SK-N-MC (cell line): ENCODE measurements around the gene LCT.
"Not testable (repeated sequence)": the region's sequence is repeated elsewhere in the genome, so short reads cannot be mapped to it uniquely, and the experiment has no call there.

Experiments
- EZH2 ChIP-seq: fragments of 200-600 bp; sonication (generic); IDR thresholded peaks from one replicate; pipeline ENCODE4 v1.6.1; 2017; ENCODE audit warnings: antibody characterized with exemption
- POLR2AphosphoS5 ChIP-seq: IDR thresholded peaks from 2 replicates; pipeline ENCODE4 v1.6.1; 2012; ENCODE audit warnings: mild to moderate bottlenecking, low read depth, low read length, borderline replicate concordance

DNA sequence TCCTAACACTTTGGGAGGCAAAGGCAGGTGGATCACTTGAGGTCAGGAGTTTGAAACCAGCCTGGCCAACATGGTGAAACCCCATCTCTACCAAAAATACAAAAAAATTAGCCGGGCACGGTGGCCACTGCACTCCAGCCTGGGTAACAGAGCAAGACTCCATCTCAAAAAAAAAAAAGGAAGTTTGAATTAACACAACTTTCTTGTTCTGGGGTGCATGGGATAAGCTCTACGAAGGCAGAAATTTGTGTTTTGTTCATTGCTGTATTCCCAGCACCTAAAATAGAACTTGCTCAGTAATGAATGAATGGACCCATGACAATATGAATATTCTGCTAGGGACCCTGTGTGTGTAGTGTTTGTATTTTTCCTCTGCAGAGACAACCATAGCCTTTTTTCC, 29.1 kb downstream of the LCT start:
- TF ChIP-seq POLR2AphosphoS5, EZH2: not testable (repeated sequence)
